Upper lobe of left lung (tissue), 4 donors: ENCODE measurements around the gene PDZD2.
"Not testable (repeated sequence)": the region's sequence is repeated elsewhere in the genome, so short reads cannot be mapped to it uniquely, and the experiment has no call there.

Experiments used
- EP300 ChIP-seq, 4 donors: sonication (generic); formaldehyde crosslinking; IDR thresholded peaks; one replicate each; pipeline ENCODE4 v1.5.1; 2017; ENCODE audit warnings: antibody characterized with exemption in 4 of 4, control low read depth in 2 of 4
- POLR2A ChIP-seq, 4 donors: fragments of 450-650 bp; IDR thresholded peaks; one replicate each; pipeline ENCODE4 v1.5.1; 2016 to 2017; ENCODE audit warnings: antibody characterized with exemption in 4 of 4, mild to moderate bottlenecking in 2 of 4
- POLR2AphosphoS5 ChIP-seq, 2 donors: sonication (generic); formaldehyde crosslinking; IDR thresholded peaks; one replicate each; pipeline ENCODE4 v1.5.1; 2017; ENCODE audit warnings: antibody characterized with exemption in 2 of 2
- TF ChIP-seq, protein P1 (sequence below), 6 experiments: fragments of 450-650 bp in 4 of 6; fragments of 200-600 bp in 2 of 6; sonication (generic) in 2 of 6; IDR thresholded peaks; one replicate each; pipeline ENCODE4 v1.5.1; 2016 to 2019; ENCODE audit warnings: antibody characterized with exemption in 6 of 6

DNA sequence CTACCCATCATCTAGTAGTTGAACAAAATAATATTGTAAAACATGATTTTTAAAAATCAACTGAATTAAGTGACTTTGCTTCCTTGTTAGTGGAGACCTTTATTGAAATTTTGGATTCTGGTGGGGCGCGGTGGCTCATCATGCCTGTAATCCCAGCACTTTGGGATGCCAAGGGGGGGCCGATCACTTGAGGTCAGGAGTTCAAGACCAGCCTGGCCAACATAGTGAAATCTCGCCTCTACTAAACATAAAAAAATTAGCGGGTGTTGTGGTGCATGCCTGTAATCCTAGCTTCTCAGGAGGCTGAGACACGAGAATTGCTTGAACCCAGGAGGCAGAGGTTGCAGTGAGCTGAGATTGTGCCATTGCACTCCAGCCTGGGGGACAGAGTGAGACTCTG, 439.9 kb downstream of the PDZD2 start:
- not testable (repeated sequence) for TF ChIP-seq EP300, POLR2A, POLR2AphosphoS5 (IDR thresholded peaks at IDR 0.05)
- TF ChIP-seq, protein P1, sequence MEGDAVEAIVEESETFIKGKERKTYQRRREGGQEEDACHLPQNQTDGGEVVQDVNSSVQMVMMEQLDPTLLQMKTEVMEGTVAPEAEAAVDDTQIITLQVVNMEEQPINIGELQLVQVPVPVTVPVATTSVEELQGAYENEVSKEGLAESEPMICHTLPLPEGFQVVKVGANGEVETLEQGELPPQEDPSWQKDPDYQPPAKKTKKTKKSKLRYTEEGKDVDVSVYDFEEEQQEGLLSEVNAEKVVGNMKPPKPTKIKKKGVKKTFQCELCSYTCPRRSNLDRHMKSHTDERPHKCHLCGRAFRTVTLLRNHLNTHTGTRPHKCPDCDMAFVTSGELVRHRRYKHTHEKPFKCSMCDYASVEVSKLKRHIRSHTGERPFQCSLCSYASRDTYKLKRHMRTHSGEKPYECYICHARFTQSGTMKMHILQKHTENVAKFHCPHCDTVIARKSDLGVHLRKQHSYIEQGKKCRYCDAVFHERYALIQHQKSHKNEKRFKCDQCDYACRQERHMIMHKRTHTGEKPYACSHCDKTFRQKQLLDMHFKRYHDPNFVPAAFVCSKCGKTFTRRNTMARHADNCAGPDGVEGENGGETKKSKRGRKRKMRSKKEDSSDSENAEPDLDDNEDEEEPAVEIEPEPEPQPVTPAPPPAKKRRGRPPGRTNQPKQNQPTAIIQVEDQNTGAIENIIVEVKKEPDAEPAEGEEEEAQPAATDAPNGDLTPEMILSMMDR (IDR thresholded peaks at IDR 0.05) = not testable (repeated sequence)
